Measurements from ENCODE around the gene HSD17B13. TPM values are rescaled to one million over a fixed set of nuclear protein-coding genes. Genes with fewer than 3 reads are reported as not detected.

Gene HSD17B13
- total and polyA plus RNA-seq, 8 donors, result 0.41 to 1.9 (median 0.78) TPM

- ATAC-seq (no peak), DNase-seq (no peak)
- intact Hi-C loops (cut with DNase I), result no loop called here
- no peak for TF ChIP-seq CTCF (IDR thresholded peaks at IDR 0.05)
- Histone ChIP-seq H3K9me3 (peaks cover 0 to 20% of the 10 kb centered on the region in 2 donors), H3K4me1 (no peaks in the 10 kb centered on the region), H3K36me3 (peaks cover 0 to 89% of the 10 kb centered on the region in 2 donors), H3K4me3 (no peak overlapping the region), H3K27ac (no peak overlapping the region), H3K27me3 (no peaks in the 10 kb centered on the region)
These were observed 14.7 kb upstream of the HSD17B13 start for GRCh38 chr4:87337361-87337760.

GRCh38 chr4:87333267-87333666, 10.6 kb upstream of the HSD17B13 start:
- peaks cover 0 to 46% of the 10 kb centered on the region in 2 donors for H3K9me3 ChIP-seq
- no peak for TF ChIP-seq CTCF (IDR thresholded peaks at IDR 0.05)
- no peak for ATAC-seq
- no peak overlapping the region for H3K4me3 ChIP-seq
- H3K27ac ChIP-seq, result no peak overlapping the region
- peaks cover 0 to 48% of the 10 kb centered on the region in 2 donors for H3K36me3 ChIP-seq
- DNase-seq, result no peak
- H3K27me3 ChIP-seq, result no peaks in the 10 kb centered on the region
- intact Hi-C loops (cut with DNase I), result no loop called here
- no peaks in the 10 kb centered on the region for H3K4me1 ChIP-seq

GRCh38 chr4:87330761-87331160, 8.1 kb upstream of the HSD17B13 start:
- no peak for DNase-seq
- Histone ChIP-seq H3K27ac (no peak overlapping the region), H3K36me3 (peaks cover 0 to 23% of the 10 kb centered on the region in 2 donors), H3K4me1 (no peaks in the 10 kb centered on the region), H3K27me3 (no peaks in the 10 kb centered on the region), H3K9me3 (peaks cover 0 to 46% of the 10 kb centered on the region in 2 donors), H3K4me3 (no peak overlapping the region)
- TF ChIP-seq CTCF (IDR thresholded peaks at IDR 0.05), result no peak
- intact Hi-C loops (cut with DNase I), result no loop called here
- no peak for ATAC-seq

GRCh38 chr4:87327136-87327535, 4.5 kb upstream of the HSD17B13 start:
- intact Hi-C loops (cut with DNase I), result no loop called here
- Histone ChIP-seq H3K36me3 (no peaks in the 10 kb centered on the region), H3K4me1 (no peaks in the 10 kb centered on the region), H3K9me3 (peaks cover 0 to 23% of the 10 kb centered on the region in 2 donors), H3K27me3 (no peaks in the 10 kb centered on the region), H3K4me3 (no peak overlapping the region), H3K27ac (no peak overlapping the region)
- TF ChIP-seq CTCF (IDR thresholded peaks at IDR 0.05), result no peak
- no peak for ATAC-seq
- no peak for DNase-seq

- DNase-seq (no peak), ATAC-seq (no peak)
- no peaks in the 10 kb centered on the region for H3K27me3 ChIP-seq
- no peak overlapping the region for H3K4me3 ChIP-seq
- H3K9me3 ChIP-seq, result peaks cover 0 to 18% of the 10 kb centered on the region in 2 donors
- H3K36me3 ChIP-seq, result no peaks in the 10 kb centered on the region
- TF ChIP-seq CTCF (IDR thresholded peaks at IDR 0.05), result no peak
- H3K27ac ChIP-seq, result no peak overlapping the region
- intact Hi-C loops (cut with DNase I), result no loop called here
- H3K4me1 ChIP-seq, result no peaks in the 10 kb centered on the region
These were observed 3.8 kb upstream of the HSD17B13 start for GRCh38 chr4:87326460-87326859.

Data from left lung (tissue), 10 donors.